Measurements from ENCODE around the gene ADPRHL1. TPM values are rescaled to one million over a fixed set of nuclear protein-coding genes. Genes with fewer than 3 reads are reported as not detected.

ADPRHL1 gene
- total RNA-seq, 4 donors from 2014 or later = 0.72 to 2.7 (median 1.7) TPM

GRCh38 chr13:113420232-113420631, 33.1 kb downstream of the ADPRHL1 start:
- ATAC-seq (ENCODE audit: low FRiP score) (no peak), DNase-seq (ENCODE audit: low spot score) (no peak)
- TF ChIP-seq CTCF (IDR thresholded peaks at IDR 0.05) = no peak

- ATAC-seq (ENCODE audit: low FRiP score) = no peak
- no peak for TF ChIP-seq CTCF (IDR thresholded peaks at IDR 0.05)
- no peak for DNase-seq (ENCODE audit: low spot score)
Observed at GRCh38 chr13:113419531-113420193, 33.6 kb downstream of the ADPRHL1 start.

- DNase-seq (ENCODE audit: low spot score) (no peak), ATAC-seq (ENCODE audit: low FRiP score) (no peak)
- TF ChIP-seq CTCF (IDR thresholded peaks at IDR 0.05) = no peak
Observed at GRCh38 chr13:113418722-113419049, 34.6 kb downstream of the ADPRHL1 start.

- ATAC-seq (ENCODE audit: low FRiP score) = no peak
- no peak for DNase-seq (ENCODE audit: low spot score)
- no peak for TF ChIP-seq CTCF (IDR thresholded peaks at IDR 0.05)
Observed at GRCh38 chr13:113417836-113418721, 35.2 kb downstream of the ADPRHL1 start.

- no peak for TF ChIP-seq CTCF (IDR thresholded peaks at IDR 0.05)
- ATAC-seq (ENCODE audit: low FRiP score) = no peak
- DNase-seq (ENCODE audit: low spot score) = no peak
Observed at GRCh38 chr13:113417008-113417751, 36.1 kb downstream of the ADPRHL1 start.

GRCh38 chr13:113415825-113416224, 37.5 kb downstream of the ADPRHL1 start:
- TF ChIP-seq CTCF (IDR thresholded peaks at IDR 0.05) = no peak
- DNase-seq (ENCODE audit: low spot score) = no peak
- ATAC-seq (ENCODE audit: low FRiP score) = no peak
